CD1c-positive myeloid dendritic cell (primary cell): ENCODE measurements around the gene GLRX5.
A peak's percentile ranks its signal among the peaks of the same experiment; 100 is the strongest.
"Not testable (repeated sequence)": the region's sequence is repeated elsewhere in the genome, so short reads cannot be mapped to it uniquely, and the experiment has no call there.

Experiments used
- DNase-seq: peaks from one replicate; pipeline ENCODE4 v3.0.0-alpha.2; 2016; ENCODE audit errors: extremely low spot score

Gene GLRX5

GRCh38 chr14:95498622-95499353 is 36.1 kb upstream of the GLRX5 start:
- DNase-seq: no peak

DNA sequence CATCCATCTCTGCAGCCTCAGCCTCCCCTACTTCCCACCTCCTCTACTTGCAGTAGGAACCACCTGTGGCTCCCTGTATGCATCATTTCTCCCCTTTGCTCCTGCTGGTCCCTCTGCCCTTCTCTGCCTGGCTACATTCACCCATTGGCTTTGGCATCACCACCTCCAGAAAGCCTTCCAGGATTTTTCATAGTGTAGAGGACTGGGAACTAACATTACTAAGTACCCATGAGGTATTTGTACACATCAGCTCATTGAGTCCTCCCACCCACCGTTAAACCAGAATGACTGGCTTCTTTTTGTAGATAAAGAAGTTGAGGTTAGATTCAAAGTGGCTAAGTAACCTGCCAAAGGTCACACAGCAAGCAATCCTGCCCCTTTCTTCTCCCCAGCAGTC is 35.5 kb upstream of the GLRX5 start:
- no peak for DNase-seq

GRCh38 chr14:95500201-95500681 is 34.6 kb upstream of the GLRX5 start:
- DNase-seq: no peak

DNA sequence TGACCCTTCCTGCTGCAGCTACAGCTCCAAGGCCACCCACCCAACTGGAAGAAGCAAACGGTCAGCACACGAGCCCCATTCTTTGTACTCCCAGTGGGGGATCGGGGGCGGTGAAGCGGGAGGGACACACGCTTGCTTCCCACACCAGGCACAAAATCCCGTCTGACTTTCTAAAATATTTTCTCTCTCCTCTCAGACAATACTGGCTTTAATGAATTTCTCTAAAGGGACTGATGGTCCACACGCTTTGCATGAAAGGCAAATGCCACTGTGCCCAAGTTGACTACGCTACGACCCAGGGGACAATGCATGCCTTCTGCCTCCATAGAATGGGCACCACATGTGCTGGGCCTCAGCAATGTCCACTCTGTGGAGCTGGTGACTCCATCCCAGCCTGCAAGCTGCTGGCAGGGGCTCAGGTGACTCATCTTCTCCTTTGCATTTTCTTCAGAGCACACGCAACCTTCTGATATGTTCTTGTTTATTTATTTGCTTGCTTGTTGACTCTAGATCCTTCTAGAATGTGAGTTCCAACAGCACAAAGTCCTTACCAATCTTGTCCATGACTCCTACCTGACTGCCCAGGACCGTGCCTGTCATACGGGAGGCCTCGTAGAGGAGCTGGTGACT is 34.0 kb upstream of the GLRX5 start:
- DNase-seq: peak; percentile 9

GRCh38 chr14:95502381-95502950 is 32.4 kb upstream of the GLRX5 start:
- peak; percentile 53 for DNase-seq

- DNase-seq: no peak
Measured at GRCh38 chr14:95503365-95504134, 31.3 kb upstream of the GLRX5 start.

- DNase-seq: no peak
Measured at GRCh38 chr14:95504135-95505029, 30.5 kb upstream of the GLRX5 start.

DNA sequence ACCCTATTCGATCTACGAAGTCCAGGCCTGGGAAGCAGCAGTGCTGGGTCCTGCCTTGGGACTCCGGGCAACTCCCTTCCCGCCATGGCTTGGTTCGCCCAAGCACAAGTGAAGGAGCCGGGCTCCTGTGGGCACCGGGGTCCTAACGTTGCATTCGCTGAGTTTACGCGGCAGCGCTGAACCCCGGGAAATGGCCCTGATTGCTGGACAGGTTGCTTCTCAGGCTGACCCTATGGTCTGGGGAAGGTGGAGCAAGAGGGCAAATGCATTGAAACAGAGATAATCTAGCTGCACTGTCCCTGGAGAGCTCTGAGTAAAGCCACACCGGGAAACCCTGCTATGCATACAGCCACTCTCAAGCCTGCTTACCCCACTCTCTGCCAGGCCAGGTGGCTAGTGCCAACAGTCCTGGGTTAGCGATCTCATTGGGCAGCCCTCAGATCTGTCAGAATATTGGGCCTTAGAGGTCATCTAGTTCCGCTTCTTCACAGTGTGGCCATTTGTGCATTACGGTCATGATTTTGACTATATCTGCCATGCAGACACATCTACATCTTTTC is 29.7 kb upstream of the GLRX5 start:
- no peak for DNase-seq

DNA sequence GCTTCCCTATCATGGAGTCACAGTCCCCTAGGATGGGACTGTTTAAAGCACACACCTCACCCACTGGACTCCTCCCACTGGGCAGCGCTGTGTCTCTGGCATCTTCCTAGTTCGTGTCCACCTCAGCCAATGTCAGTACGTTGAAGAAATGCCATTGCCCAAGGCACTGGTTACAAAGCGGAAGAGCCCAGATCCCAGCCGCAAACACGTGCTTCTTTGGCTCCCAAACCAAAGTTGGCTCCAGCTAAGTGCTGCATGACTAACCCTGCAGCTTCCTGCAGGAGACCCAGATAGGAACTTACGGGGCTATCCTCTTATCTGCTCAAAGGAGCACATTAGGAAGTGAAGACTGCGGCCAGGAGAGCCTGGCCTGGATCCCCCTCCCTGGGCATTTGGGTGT is 27.7 kb upstream of the GLRX5 start:
- DNase-seq: peak; percentile 94

- no peak for DNase-seq
Measured at GRCh38 chr14:95507701-95508103, 27.1 kb upstream of the GLRX5 start.

DNA sequence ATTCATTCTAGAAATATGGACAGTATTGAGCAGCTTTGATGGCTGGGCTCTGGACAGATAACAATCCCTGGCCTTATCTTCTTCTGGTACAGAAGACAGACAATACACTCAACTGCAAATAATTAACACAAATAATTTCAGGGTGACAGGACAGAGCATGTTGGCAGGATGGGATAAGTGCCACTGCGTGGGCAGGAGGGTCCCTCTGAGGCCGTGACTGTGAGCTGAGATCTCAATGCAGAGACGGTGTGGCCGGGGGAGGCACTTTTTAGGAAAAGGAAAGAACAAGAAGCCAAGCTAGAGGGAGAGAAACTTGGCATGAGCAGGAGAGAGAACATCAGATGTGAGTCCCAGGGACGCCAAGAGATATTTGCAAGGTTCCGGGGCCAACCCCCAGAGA is 26.5 kb upstream of the GLRX5 start:
- DNase-seq: no peak

DNA sequence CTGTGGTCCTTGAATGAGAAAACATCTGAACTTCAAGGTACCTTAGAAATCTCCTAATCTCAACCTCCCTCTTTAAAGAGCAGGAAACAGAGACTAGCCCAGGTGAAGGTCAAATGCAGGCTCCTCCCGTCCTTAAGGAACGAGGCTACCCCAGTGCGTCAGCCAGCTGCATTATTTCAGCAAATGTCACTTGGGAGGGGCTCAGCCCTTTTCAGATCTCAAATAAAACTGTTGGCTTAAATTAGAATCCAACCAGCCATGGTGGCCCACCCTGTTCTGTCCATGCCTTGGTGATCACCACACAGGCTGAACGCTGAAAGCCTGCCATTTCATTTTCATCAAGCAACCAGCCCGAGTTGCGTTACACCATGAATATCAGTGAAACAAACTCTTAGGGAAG is 25.4 kb upstream of the GLRX5 start:
- no peak for DNase-seq

DNA sequence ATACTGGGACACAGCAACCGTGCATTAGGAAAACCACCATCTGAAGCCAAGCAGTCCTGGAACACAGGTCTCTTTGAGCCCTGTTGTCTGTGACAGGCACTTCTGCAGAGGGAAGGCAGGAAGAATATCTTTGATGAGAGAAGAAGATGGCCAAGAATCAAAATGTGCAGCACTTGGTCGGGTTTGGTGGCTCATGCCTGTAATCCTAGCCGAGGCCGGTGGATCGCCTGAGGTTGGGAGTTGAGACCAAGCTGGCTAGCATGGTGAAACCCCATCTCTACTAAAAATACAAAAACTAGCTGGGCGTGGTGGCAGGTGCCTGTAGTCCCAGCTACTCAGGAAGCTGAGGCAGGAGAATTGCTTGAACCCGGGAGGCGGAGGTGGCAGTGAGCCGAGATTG is 24.5 kb upstream of the GLRX5 start:
- not testable (repeated sequence) for DNase-seq

DNA sequence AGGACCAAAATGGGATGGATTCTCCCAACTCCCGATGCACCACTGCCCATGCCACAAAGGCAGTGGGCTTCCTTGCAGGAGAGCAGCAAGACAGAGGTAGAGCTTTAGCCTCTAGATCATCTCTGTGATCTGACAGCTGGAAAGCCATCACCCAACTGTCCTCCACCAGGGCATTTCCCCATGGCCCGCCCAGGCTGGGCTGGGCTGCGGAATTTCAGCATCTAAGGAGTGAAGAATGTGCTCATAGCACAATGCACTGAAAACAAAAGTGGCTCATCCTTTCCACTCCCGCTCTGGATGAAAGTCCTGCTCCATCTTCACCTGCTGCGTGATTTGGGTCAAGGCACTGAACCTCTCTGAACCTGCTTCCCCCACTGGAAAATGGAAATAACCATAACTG is 24.0 kb upstream of the GLRX5 start:
- no peak for DNase-seq

DNA sequence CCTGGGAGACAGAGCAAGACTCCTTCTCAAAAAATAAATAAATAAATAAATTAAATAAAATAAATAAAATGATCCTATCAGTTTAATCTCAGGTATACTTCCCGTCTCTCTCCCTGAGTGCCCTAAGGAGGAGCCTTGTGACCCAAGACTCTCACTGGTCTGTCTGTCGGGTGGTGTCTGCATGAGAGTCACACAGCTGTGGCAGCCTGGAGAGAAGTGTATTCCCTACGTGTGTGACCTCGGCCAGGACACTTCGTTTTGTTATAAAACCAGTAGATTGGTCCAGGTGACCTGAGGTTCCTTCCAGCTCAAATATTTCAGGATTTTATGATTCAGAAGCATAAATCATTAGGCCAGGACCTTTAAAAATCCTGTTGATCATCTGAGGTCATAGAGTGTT is 23.2 kb upstream of the GLRX5 start:
- no peak for DNase-seq

- DNase-seq: no peak
Measured at GRCh38 chr14:95513291-95513690, 21.6 kb upstream of the GLRX5 start.

GRCh38 chr14:95514131-95515079 is 20.4 kb upstream of the GLRX5 start:
- DNase-seq: no peak

GRCh38 chr14:95515080-95515489 is 19.8 kb upstream of the GLRX5 start:
- DNase-seq: no peak

- peak; percentile 86 for DNase-seq
Measured at GRCh38 chr14:95515596-95516552, 19.0 kb upstream of the GLRX5 start.
